ELR (cell line): Measurements from ENCODE around the gene LTA4H.
"Not testable (repeated sequence)": the region's sequence is repeated elsewhere in the genome, so short reads cannot be mapped to it uniquely, and the experiment has no call there.

ENCODE experiments used
- DNase-seq: peaks from one replicate; pipeline ENCODE4 v3.0.0-alpha.2; 2015; ENCODE audit warnings: low read depth

LTA4H gene

GRCh38 chr12:96035283-96036236 lies at the start of gene LTA4H:
Gene LTA4H (minus strand): TSS chr12:96035587. CDS start chr12:96035519, 68 bp downstream.
- DNase-seq: peak; percentile 100

GRCh38 chr12:96084624-96085023 lies 49.2 kb upstream of the LTA4H start:
- DNase-seq: no peak

- DNase-seq: peak; percentile 48
These were observed 47.8 kb upstream of the LTA4H start for GRCh38 chr12:96083020-96083719.

GRCh38 chr12:96081596-96081995 lies 46.2 kb upstream of the LTA4H start:
- DNase-seq: no peak

- no peak for DNase-seq
These were observed 43.1 kb upstream of the LTA4H start for GRCh38 chr12:96078231-96079135.

GRCh38 chr12:96077081-96077480 lies 41.7 kb upstream of the LTA4H start:
- no peak for DNase-seq

GRCh38 chr12:96075560-96075959 lies 40.2 kb upstream of the LTA4H start:
- no peak for DNase-seq

- DNase-seq: peak; percentile 17
These were observed 38.3 kb upstream of the LTA4H start for GRCh38 chr12:96073346-96074330.

GRCh38 chr12:96070670-96071279 lies 35.4 kb upstream of the LTA4H start:
- DNase-seq: peak; percentile 41

GRCh38 chr12:96069511-96070231 lies 34.3 kb upstream of the LTA4H start:
- no peak for DNase-seq

- DNase-seq: no peak
These were observed 33.2 kb upstream of the LTA4H start for GRCh38 chr12:96068636-96069035.

- DNase-seq: no peak
These were observed 32.7 kb upstream of the LTA4H start for GRCh38 chr12:96068111-96068510.

- DNase-seq: not testable (repeated sequence)
These were observed 30.4 kb upstream of the LTA4H start for GRCh38 chr12:96065776-96066175.

- no peak for DNase-seq
These were observed 29.6 kb upstream of the LTA4H start for GRCh38 chr12:96064966-96065365.

- DNase-seq: no peak
These were observed 28.9 kb upstream of the LTA4H start for GRCh38 chr12:96064271-96064670.

- peak; percentile 56 for DNase-seq
These were observed 27.7 kb upstream of the LTA4H start for GRCh38 chr12:96063046-96063445.

GRCh38 chr12:96061864-96062453 lies 26.6 kb upstream of the LTA4H start:
- DNase-seq: peak; percentile 88

- no peak for DNase-seq
These were observed 25.9 kb upstream of the LTA4H start for GRCh38 chr12:96061323-96061722.

GRCh38 chr12:96060041-96060440 lies 24.7 kb upstream of the LTA4H start:
- DNase-seq: no peak
